ENCODE data around the gene BCKDHA. TPM values are rescaled to one million over a fixed set of nuclear protein-coding genes. Genes with fewer than 3 reads are reported as not detected.
"Not testable (repeated sequence)": the region's sequence is repeated elsewhere in the genome, so short reads cannot be mapped to it uniquely, and the experiment has no call there.

The BCKDHA gene
- total and polyA plus RNA-seq, 4 donors = 19.7 to 54.5 (median 39.0) TPM

DNA sequence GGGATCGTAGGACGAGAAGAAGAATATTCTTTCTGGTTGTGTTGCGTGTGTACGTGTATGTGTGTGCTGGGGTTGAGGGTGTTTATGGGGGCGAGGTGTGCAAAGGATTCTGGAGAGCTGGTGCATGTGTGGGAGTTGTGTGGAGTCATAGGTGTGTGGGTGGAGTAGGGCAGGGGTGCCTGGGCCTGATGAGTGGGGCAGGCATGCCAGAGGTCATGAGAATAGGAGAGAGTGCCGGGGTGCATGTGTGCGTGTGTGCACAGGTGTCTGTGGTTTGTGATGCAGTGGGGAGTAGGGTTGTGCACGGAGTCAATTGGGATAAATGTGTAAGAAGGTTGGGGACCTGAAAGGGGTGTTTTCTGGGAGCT lies 20.6 kb upstream of the BCKDHA start:
- Histone ChIP-seq H3K4me1 (ENCODE audit: control insufficient read depth in 5 of 5, insufficient read depth in 5 of 5, low read length in 5 of 5) (peaks cover 0 to 21% (median 8%) of the 10 kb centered on the region in 5 donors), H3K27me3 (ENCODE audit: control insufficient read depth in 3 of 3, insufficient read depth in 3 of 3, low read length in 2 of 3) (no peaks in the 10 kb centered on the region), H3K9me3 (ENCODE audit: control insufficient read depth in 4 of 4, insufficient read depth in 3 of 4, low read length in 3 of 4) (no peaks in the 10 kb centered on the region), H3K4me3 (peak overlapping the region; percentile 65), H3K36me3 (ENCODE audit: control insufficient read depth in 4 of 4, insufficient read depth in 4 of 4, low read length in 4 of 4) (no peaks in the 10 kb centered on the region), H3K27ac (ENCODE audit: low read depth in 1 of 2, low read length in 1 of 2) (peak overlapping the region in 1 of 2 donors; percentile 90), H3K9ac (ENCODE audit: insufficient read depth in 1 of 2, low read length in 2 of 2) (no peak overlapping the region)
- ATAC-seq (ENCODE audit: insufficient read depth, low FRiP score) (no peak), DNase-seq (no peak)
- 63 to 69% methylated on average over 8 of the region's 8 CpGs for WGBS, 2 donors
- TF ChIP-seq, protein P1, sequence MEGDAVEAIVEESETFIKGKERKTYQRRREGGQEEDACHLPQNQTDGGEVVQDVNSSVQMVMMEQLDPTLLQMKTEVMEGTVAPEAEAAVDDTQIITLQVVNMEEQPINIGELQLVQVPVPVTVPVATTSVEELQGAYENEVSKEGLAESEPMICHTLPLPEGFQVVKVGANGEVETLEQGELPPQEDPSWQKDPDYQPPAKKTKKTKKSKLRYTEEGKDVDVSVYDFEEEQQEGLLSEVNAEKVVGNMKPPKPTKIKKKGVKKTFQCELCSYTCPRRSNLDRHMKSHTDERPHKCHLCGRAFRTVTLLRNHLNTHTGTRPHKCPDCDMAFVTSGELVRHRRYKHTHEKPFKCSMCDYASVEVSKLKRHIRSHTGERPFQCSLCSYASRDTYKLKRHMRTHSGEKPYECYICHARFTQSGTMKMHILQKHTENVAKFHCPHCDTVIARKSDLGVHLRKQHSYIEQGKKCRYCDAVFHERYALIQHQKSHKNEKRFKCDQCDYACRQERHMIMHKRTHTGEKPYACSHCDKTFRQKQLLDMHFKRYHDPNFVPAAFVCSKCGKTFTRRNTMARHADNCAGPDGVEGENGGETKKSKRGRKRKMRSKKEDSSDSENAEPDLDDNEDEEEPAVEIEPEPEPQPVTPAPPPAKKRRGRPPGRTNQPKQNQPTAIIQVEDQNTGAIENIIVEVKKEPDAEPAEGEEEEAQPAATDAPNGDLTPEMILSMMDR (IDR thresholded peaks at IDR 0.05; ENCODE audit: control extremely low read depth, extremely low read depth) = no peak

DNA sequence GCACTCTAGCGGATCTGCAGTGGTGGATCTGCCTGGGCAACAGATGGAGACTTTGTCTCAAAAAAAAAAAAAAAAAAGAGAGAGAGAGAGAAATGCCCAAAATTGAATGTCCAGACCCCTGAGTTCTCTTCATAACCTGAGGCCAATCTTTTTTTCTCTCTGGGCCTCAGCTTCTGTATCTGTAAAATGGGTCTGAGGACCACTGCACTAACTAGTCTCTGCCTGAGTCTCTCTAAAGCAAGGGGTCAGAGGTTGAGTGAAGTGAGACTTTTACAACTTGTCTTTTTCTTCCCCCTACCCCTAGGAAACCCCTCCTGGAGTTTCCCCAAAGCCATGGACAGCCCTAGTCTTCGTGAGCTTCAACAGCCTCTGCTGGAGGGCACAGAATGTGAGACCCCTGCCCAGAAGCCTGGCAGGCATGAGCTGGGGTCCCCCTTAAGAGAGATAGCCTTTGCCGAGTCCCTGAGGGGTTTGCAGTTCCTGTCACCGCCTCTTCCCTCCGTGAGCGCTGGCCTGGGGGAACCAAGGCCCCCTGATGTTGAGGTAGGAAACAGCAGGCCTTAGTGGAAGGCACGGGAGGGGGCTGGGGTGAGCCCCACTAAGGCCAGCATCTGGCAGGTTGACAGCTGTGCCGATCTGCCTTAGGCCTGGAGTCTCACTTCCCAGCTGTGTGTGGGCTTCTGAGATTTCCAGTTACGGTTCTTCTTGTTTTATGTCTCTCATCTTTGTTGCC lies 19.5 kb upstream of the BCKDHA start:
- Histone ChIP-seq H3K27ac (ENCODE audit: low read depth in 1 of 2, low read length in 1 of 2) (peak overlapping the region in 1 of 2 donors; percentile 17), H3K9me3 (ENCODE audit: control insufficient read depth in 4 of 4, insufficient read depth in 3 of 4, low read length in 3 of 4) (no peaks in the 10 kb centered on the region), H3K36me3 (ENCODE audit: control insufficient read depth in 4 of 4, insufficient read depth in 4 of 4, low read length in 4 of 4) (peaks cover 0 to 5% (median 2%) of the 10 kb centered on the region in 4 donors), H3K27me3 (ENCODE audit: control insufficient read depth in 3 of 3, insufficient read depth in 3 of 3, low read length in 2 of 3) (no peaks in the 10 kb centered on the region), H3K4me1 (ENCODE audit: control insufficient read depth in 5 of 5, insufficient read depth in 5 of 5, low read length in 5 of 5) (peaks cover 0 to 16% (median 8%) of the 10 kb centered on the region in 5 donors), H3K9ac (ENCODE audit: insufficient read depth in 1 of 2, low read length in 2 of 2) (no peak overlapping the region), H3K4me3 (no peak overlapping the region)
- TF ChIP-seq, protein P1 (IDR thresholded peaks at IDR 0.05; ENCODE audit: control extremely low read depth, extremely low read depth) = no peak
- ATAC-seq (ENCODE audit: insufficient read depth, low FRiP score) = no peak
- DNase-seq = peak in 1 of 3 donors; percentile 16
- 30 to 51% methylated on average over 9 of the region's 9 CpGs for WGBS, 2 donors

DNA sequence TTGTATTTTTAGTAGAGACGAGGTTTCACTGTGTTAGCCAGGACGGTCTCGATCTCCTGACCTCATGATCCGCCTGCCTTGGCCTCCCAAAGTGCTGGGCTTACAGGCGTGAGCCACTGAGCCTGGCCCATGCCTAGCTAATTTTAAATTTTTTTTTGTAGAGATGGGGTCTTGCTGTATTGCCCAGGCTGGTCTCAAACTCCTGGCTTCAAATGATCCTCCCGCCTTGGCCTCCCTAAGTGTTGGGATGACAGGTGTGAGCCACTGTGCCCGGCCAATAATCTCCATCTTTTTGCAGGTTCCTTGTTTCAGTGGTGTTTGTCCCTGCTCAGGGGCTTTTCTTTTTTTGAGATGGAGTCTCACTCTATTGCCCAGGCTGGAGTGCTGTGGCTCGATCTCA lies 16.1 kb upstream of the BCKDHA start:
- 94 to 97% methylated on average over 8 of the region's 8 CpGs for WGBS, 2 donors
- H3K4me3 ChIP-seq; H3K27ac ChIP-seq (ENCODE audit: low read depth in 1 of 2, low read length in 1 of 2); H3K9ac ChIP-seq (ENCODE audit: insufficient read depth in 1 of 2, low read length in 2 of 2); H3K4me1 ChIP-seq (ENCODE audit: control insufficient read depth in 5 of 5, insufficient read depth in 5 of 5, low read length in 5 of 5); ATAC-seq (ENCODE audit: insufficient read depth, low FRiP score); H3K9me3 ChIP-seq (ENCODE audit: control insufficient read depth in 4 of 4, insufficient read depth in 3 of 4, low read length in 3 of 4); H3K27me3 ChIP-seq (ENCODE audit: control insufficient read depth in 3 of 3, insufficient read depth in 3 of 3, low read length in 2 of 3); DNase-seq: not testable (repeated sequence)
- peaks cover 0 to 15% (median 4%) of the 10 kb centered on the region in 4 donors for H3K36me3 ChIP-seq (ENCODE audit: control insufficient read depth in 4 of 4, insufficient read depth in 4 of 4, low read length in 4 of 4)

DNA sequence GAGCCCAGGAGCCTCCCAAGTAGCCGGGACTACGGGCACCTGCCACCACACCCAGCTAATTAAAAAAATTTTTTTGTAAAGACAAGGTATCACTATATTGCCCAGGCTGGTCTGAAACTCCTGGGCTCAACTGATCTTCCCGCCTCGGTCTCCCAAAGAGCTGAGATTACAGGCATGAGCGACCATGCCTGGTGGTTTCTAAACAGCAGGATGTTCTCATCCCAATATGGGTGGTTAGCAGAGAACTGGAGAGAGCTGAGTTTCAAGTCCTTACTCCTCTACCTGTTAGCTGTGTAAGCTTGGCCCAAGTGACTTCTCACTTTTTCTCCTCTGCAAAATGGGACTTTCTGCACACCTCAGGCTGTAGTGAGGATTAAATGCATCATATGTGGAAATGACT lies 13.3 kb upstream of the BCKDHA start:
- no peak overlapping the region for H3K27ac ChIP-seq (ENCODE audit: low read depth in 1 of 2, low read length in 1 of 2)
- H3K4me1 ChIP-seq (ENCODE audit: control insufficient read depth in 5 of 5, insufficient read depth in 5 of 5, low read length in 5 of 5) = no peaks in the 10 kb centered on the region
- DNase-seq = no peak
- H3K9ac ChIP-seq (ENCODE audit: insufficient read depth in 1 of 2, low read length in 2 of 2) = no peak overlapping the region
- no peaks in the 10 kb centered on the region for H3K9me3 ChIP-seq (ENCODE audit: control insufficient read depth in 4 of 4, insufficient read depth in 3 of 4, low read length in 3 of 4)
- ATAC-seq (ENCODE audit: insufficient read depth, low FRiP score) = no peak
- 93 to 96% methylated on average over 5 of the region's 5 CpGs for WGBS, 2 donors
- no peaks in the 10 kb centered on the region for H3K27me3 ChIP-seq (ENCODE audit: control insufficient read depth in 3 of 3, insufficient read depth in 3 of 3, low read length in 2 of 3)
- no peak overlapping the region for H3K4me3 ChIP-seq
- peaks cover 3 to 17% (median 8%) of the 10 kb centered on the region in 4 donors for H3K36me3 ChIP-seq (ENCODE audit: control insufficient read depth in 4 of 4, insufficient read depth in 4 of 4, low read length in 4 of 4)
- TF ChIP-seq, protein P1 (IDR thresholded peaks at IDR 0.05; ENCODE audit: control extremely low read depth, extremely low read depth) = no peak
